Esophagus mucosa (tissue), 1 donor: ENCODE data around the gene OR6C76. TPM values are rescaled to one million over a fixed set of nuclear protein-coding genes. Genes with fewer than 3 reads are reported as not detected.
"Not testable (repeated sequence)": the region's sequence is repeated elsewhere in the genome, so short reads cannot be mapped to it uniquely, and the experiment has no call there.

Experiments used
- ATAC-seq: fragments of 200-7000 bp; cut with Tn5 transposase; one replicate; pipeline ENCODE4 v1.9.1; 2020
- total RNA-seq: library from RNA; stranded (reverse); gene quantifications from one replicate; pipeline ENCODE4 v1.2.4, GENCODE V29; 2023
- donor health status: DM: yes; HTN: yes; CAD: no.

The OR6C76 gene
- total RNA-seq: not detected

GRCh38 chr12:55425954-55426353 is at the start of gene OR6C76:
OR6C76 (plus strand) TSS chr12:55426254; CDS start chr12:55426254, 0 bp downstream.
- no peak for ATAC-seq

GRCh38 chr12:55385891-55386290 is 40.2 kb upstream of the OR6C76 start:
- ATAC-seq: no peak

- no peak for ATAC-seq
Observed at GRCh38 chr12:55392032-55392795, 33.8 kb upstream of the OR6C76 start.

DNA sequence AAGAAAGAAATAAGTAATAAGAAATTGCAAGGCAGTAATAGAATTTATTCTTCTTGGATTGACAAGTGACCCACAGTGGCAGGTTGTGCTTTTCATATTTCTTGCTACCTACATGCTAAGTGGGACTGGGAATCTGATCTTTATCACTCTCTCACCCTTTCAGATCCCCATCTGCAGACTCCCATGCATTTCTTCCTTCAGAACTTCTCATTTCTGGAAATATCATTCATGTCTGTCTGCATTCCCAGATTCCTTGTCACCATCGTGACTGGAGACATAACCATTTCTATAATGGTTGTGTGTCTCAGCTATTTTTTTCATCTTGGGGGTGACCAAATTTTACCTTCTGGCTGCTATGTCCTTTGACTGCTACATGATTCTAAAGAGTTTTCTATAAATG is 29.7 kb upstream of the OR6C76 start:
- no peak for ATAC-seq

GRCh38 chr12:55400229-55400628 is 25.8 kb upstream of the OR6C76 start, which contains the start of gene OR6C65:
OR6C65 (plus strand) TSS chr12:55400529; CDS start chr12:55400529, 0 bp downstream.
- no peak for ATAC-seq

DNA sequence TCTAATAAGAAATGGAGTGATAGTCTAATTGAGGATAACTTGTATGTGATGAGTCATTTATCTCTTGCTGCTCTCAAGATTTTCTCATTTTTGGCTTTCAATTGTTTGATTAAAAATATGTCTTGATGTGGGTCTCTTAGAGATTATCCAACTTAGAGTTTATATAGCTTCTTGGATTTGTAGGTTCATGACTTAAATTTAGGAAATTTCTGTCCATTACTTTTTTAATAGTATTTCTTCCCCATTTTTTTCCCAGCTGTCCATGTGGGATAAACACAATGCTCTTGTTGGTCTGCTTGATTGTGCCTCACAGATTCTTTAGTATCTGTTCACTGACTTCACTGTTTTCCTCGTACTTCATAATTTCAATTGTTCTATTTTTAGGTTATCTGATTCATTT is 18.2 kb upstream of the OR6C76 start:
- no peak for ATAC-seq

DNA sequence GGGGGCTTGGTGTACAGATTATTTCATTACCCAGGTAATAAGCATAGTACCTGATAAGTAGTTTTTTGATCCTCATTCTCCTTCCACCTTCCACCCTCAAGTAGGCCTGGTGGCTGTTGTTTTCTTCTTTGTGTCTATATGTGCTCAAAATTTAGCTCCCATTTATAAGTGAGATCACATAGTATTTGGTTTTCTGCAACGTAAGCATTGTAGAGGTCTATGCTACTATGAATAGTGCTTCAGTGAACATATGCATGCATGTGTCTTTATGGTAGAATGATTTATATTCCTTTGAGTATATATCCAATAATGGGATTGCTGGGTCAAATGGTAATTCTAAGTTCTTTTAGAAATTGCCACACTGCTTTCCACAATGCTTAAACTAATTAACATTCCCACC is 16.9 kb upstream of the OR6C76 start:
- not testable (repeated sequence) for ATAC-seq

DNA sequence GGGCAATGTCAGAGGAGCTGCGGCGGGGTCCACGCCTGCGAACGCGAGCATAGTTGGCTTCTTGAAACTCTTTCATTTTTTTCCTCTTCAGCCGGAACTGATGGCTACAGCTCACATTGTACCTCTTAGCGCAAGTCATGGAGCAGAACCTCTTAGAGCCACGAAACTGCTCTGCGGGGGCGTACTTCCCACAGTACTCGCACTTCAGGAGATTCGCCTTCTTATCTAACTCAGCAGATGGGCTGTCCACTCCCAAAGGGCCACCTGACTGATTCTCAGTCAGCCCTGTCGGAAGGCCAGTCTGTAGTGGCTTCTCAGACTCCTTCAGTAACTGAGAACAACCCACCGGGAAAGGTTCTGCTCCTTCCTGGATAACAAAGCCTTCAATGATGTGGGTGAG is 13.9 kb upstream of the OR6C76 start:
- not testable (repeated sequence) for ATAC-seq

GRCh38 chr12:55413498-55414388 is 12.3 kb upstream of the OR6C76 start:
- ATAC-seq: peak; percentile 69

DNA sequence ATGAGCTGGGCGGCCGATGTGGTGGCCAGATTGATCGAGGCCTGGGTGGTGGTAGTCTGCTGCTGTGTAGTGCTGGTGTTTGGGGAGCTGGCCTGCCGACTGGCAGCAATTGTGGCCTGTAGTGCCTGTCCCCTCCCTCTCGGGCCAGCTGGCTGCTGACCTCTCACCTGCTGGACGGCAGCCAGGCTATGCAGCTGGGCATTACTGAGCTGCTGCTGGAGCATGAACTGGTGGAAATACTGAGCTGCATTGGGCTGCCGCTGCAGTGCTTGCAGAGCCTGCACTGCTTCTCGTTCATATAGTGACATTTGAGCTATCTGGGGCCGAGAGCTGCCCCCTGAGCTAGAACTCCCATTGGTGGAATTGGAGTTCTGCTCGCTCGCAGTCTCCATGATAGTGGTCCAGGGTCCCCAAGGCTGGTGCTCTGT is 11.6 kb upstream of the OR6C76 start:
- ATAC-seq: not testable (repeated sequence)

DNA sequence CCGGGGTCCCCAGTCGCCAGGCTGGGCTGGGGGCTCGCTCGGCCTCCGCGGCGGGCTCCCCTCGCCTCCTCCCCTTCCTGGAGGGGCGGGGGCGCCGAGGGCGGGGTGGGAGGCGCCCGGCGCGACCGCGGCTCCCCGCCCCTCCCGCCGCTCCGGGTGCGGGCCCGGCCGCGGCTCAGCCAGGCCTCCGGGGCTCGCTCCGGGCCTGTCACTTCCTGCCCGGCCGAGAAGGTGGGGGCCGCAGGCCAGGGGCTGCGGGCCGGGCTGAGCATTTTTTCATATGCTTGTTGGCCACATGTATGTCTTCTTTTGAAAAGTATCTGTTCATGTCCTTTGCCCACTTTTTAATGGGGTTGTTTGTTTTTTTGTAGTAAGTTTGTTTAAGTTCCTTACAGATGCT is 11.2 kb upstream of the OR6C76 start:
- ATAC-seq: peak; percentile 74

DNA sequence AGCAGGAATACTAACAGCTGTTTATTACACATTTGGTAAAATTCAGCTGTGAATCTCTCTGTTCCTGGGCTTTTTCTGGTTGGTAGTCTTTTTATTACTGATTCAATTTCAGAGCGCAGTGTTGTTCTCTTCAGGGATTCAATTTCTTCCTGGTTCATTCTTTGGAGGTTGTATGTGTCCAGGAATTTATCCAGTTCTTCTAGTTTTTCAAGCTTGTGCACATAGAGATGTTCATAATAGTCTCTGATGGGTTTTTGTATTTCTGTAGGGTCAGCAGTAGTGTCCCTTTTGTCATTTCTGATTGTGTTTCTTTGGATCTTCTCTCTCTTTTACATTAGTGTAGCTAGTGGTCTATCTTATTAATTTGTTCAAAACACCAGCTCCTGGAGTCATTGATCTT is 9.1 kb upstream of the OR6C76 start:
- no peak for ATAC-seq

- ATAC-seq: no peak
Observed at GRCh38 chr12:55420307-55420962, 5.6 kb upstream of the OR6C76 start.

DNA sequence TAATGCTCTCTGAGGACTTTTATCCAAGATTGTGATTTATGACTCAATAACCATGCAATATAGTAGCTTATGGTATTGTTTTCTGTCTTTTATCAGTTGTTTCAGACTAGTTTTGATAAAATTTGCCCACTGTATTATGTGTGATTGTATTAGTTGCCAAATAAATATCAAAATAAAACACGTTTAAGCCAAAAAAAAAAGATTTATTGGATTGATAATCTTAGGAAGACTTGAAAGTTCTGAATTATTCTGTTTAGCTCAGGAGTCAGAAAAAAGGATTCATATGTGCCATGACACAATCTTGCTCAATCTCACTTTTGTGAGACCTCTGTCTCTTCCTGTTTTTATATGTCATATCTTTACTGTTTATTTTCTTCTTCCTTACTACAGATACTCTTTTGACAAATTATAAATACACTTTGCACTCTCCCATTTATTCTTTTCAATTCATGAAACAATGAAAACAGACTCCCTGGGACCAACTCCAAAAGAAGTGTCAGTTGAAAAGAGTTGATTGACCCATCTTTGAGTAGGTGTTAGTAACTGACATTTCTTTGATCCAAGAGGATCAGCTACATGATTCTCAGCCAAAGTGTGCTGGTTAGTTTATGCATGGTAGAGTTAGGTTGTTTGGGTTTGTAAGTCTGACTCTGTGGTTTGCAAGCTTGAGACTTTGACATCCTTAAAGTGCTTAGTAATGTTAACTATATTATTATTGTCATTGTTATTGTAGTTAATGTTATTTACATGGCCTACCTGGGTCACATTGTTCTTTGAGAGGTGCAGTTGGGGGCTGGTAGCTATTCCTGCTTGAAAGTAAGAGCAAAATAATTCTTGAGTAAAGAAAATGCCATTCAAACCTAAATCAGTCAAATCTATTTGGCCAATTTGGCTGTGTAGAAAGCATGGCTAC is 2.5 kb downstream of the OR6C76 start:
- ATAC-seq: no peak

DNA sequence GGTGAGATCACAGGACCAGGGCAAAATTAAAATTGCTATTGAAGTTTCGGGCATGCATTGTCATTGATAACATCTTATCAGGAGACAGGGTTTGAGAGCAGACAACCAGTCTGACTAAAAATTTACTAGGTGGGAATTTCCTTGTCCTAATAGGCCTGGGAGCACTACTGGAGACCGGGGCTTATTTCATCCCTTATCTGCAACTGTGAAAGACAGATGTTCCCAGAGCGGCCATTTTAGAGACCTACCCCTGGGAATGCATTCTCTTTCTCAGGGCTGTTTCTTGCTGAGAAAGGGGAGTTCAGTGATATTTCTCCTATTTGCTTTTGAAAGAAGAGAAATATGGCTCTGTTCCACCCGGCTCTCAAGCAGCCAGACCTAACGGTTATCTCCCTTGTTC is 15.2 kb downstream of the OR6C76 start:
- not testable (repeated sequence) for ATAC-seq

GRCh38 chr12:55443776-55444175 is 17.7 kb downstream of the OR6C76 start, which contains the start of gene OR6C2:
OR6C2 (plus strand) TSS chr12:55444076; CDS start chr12:55452214, 8,138 bp downstream.
- ATAC-seq: no peak

DNA sequence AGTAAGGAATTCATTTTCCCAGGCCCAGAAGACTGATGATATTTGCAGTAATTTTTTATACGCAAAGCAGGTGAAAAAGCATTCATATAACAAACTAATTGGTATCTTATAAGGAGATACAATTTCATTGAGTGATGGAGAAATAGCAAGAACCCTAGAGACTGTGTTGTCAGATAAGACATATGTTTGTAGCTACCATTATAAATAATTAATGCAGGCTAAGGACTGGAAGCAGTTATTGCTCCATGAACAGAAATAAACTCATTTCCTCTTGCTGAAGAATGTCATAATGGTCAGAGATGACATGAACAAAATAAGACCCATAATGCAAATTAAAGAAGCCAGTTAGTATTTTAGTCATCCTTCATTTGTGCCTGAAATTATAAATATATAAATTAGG is 19.3 kb downstream of the OR6C76 start:
- no peak for ATAC-seq

DNA sequence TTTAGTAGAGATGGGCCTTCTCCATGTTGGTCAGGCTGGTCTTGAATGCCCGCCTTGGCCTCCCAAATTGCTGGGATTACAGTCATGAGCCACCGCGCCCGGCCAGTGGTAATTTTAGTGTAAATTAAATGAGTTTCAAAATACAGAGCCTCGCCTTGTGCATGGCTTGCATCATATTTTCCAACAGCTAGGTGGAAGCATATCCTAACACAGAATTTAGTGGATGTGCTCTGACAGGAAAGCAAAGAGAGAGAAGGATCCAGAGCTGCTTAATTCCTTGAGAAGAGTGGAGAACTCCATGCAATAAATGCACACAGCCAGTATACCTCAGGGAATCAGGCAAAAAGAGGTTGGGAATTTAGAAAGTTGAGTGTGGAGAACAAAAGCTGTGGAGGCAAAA is 20.3 kb downstream of the OR6C76 start:
- no peak for ATAC-seq

DNA sequence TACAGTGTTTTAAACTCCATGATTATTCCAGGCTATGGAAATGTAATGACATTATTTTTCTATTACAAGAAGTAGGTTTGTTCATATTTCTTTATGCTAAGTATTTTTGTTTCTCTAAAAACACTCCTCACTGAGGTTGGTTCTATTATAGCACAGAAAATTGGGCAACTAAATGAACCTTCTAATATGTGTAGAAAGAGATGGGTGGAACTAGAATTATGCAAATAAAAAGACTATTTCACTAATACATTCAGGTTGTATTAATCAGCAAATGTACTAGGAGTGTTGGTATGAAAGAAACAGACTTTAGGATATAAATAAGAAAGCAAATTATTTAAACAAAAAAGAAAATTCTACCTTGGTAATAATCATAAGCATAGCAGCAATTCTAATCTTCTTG is 22.8 kb downstream of the OR6C76 start:
- ATAC-seq: no peak

GRCh38 chr12:55464926-55465325 is 38.9 kb downstream of the OR6C76 start:
- ATAC-seq: not testable (repeated sequence)

- no peak for ATAC-seq
Observed at GRCh38 chr12:55467836-55468235, 41.8 kb downstream of the OR6C76 start.

- ATAC-seq: no peak
Observed at GRCh38 chr12:55469291-55469690, 43.2 kb downstream of the OR6C76 start.
